HepG2 (cell line): ENCODE data around the gene TRIM7. TPM values are rescaled to one million over a fixed set of nuclear protein-coding genes. Genes with fewer than 3 reads are reported as not detected.

Experiments
- ATAC-seq: fragments of 200-7000 bp; cut with Tn5 transposase; 3 replicates; pipeline ENCODE4 v1.9.1; 2020; ENCODE audit warnings: mild to moderate bottlenecking, moderate library complexity
- BruUV-seq: library from RNA; stranded (reverse); fragments of 400-500 nt; replicated peaks from 2 replicates; lab custom pipeline; 2021; lab: Mats Ljungman, UMichigan
- CTCF ChIA-PET: fragments of 300-600 bp; formaldehyde crosslinking; extraction: SDS; loops from one replicate; lab custom pipeline; 2021; ENCODE audit warnings: low total read pairs, inconsistent platforms, low intra/inter-chr PET ratio; lab: Yijun Ruan, JAX
- POLR2A ChIA-PET: fragments of 350-600 bp; sonication (Branson Sonifier 250); formaldehyde crosslinking; loops from one replicate; lab custom pipeline; 2020; ENCODE audit warnings: antibody characterized with exemption, inconsistent platforms; lab: Yijun Ruan, JAX
- DNase-seq: peaks from one replicate; pipeline ENCODE4 v3.0.0-alpha.2; 2015; ENCODE audit warnings: low spot score
- FAIRE-seq: peaks from 3 replicates; lab custom pipeline; 2011; peaks lifted over from hg19 to GRCh38; lab: Jason Lieb, UNC
- H2AFZ ChIP-seq: one replicate; pipeline ENCODE4 v1.6.1; 2011; ENCODE audit warnings: low read length, inconsistent platforms
- H3K27ac ChIP-seq: fragments of 300-600 bp; 3 replicates; pipeline ENCODE4 v1.8.0; 2011; ENCODE audit warnings: mixed run types, mild to moderate bottlenecking, mixed read lengths, low read length, inconsistent platforms; ENCODE audit not compliant: insufficient read depth; ENCODE audit errors: extremely low read length
- H3K27me3 ChIP-seq, 2 experiments: fragments of 200-600 bp in 1 of 2; 2 replicates in 1 of 2; 3 replicates in 1 of 2; pipeline versions ENCODE4 v1.6.0 to v1.8.0; 2011; ENCODE audit warnings: low read length in 2 of 2, mild to moderate bottlenecking in 2 of 2, moderate library complexity in 2 of 2, inconsistent platforms in 1 of 2; ENCODE audit not compliant: insufficient read depth in 2 of 2, control insufficient read depth in 1 of 2
- H3K36me3 ChIP-seq, 2 experiments: fragments of 200-600 bp in 1 of 2; replicated peaks in 1 of 2; 2 replicates in 1 of 2; 3 replicates in 1 of 2; pipeline versions ENCODE4 v1.5.1 to v1.8.0; 2011; ENCODE audit warnings: low read length in 2 of 2, inconsistent platforms in 1 of 2; ENCODE audit not compliant: insufficient read depth in 2 of 2, control insufficient read depth in 1 of 2
- H3K4me1 ChIP-seq: 2 replicates; pipeline ENCODE4 v1.5.1; 2012; ENCODE audit warnings: low read length, inconsistent platforms; ENCODE audit not compliant: insufficient read depth
- H3K4me2 ChIP-seq: 2 replicates; pipeline ENCODE4 v1.6.0; 2011; ENCODE audit warnings: low read depth, low read length, inconsistent platforms
- H3K4me3 ChIP-seq, 3 experiments: fragments of 200-600 bp in 1 of 3; sonication (generic), shearing (Covaris generic) in 1 of 3; replicated peaks in 1 of 3; 2 replicates each; pipeline ENCODE4 v1.5.1; 2011 to 2016; ENCODE audit warnings: low read length in 3 of 3, inconsistent platforms in 2 of 3, low read depth in 2 of 3, mild to moderate bottlenecking in 2 of 3, control low read depth in 1 of 3, mixed read lengths in 1 of 3; ENCODE audit not compliant: insufficient read depth in 1 of 3
- H3K79me2 ChIP-seq: one replicate; pipeline ENCODE4 v1.6.1; 2011; ENCODE audit warnings: low read length, inconsistent platforms; ENCODE audit not compliant: insufficient read depth
- H3K9ac ChIP-seq: 2 replicates; pipeline ENCODE4 v1.6.0; 2011; ENCODE audit warnings: mild to moderate bottlenecking, low read depth, low read length, inconsistent platforms; ENCODE audit not compliant: insufficient read depth
- H3K9me3 ChIP-seq: 2 replicates; pipeline ENCODE4 v1.5.1; 2012; ENCODE audit warnings: mild to moderate bottlenecking, low read length
- H4K20me1 ChIP-seq: 2 replicates; pipeline ENCODE4 v1.6.0; 2011; ENCODE audit warnings: inconsistent platforms, mild to moderate bottlenecking, low read length, moderate library complexity; ENCODE audit not compliant: insufficient read depth
- ATF7-NPFF ChIP-seq: sonication (generic); formaldehyde crosslinking; IDR thresholded peaks from 2 replicates; pipeline ENCODE4 v1.8.1; 2023; ENCODE audit warnings: mild to moderate bottlenecking, low read depth, missing genetic modification reagents, moderate library complexity
- CBX5 ChIP-seq: sonication (generic); formaldehyde crosslinking; IDR thresholded peaks from 2 replicates; pipeline ENCODE4 v1.4.0; 2020; ENCODE audit warnings: missing genetic modification reagents, borderline replicate concordance
- GATAD1 ChIP-seq: IDR thresholded peaks from 2 replicates; pipeline ENCODE4 v1.6.1; 2016; ENCODE audit warnings: missing genetic modification reagents, missing compliant biosample characterization
- IRX3 ChIP-seq: sonication (generic); formaldehyde crosslinking; IDR thresholded peaks from 2 replicates; pipeline ENCODE4 v1.8.1; 2023; ENCODE audit warnings: mild to moderate bottlenecking, low read depth, missing genetic modification reagents, borderline replicate concordance
- KAT2B ChIP-seq: fragments of 150-350 bp; IDR thresholded peaks from 2 replicates; pipeline ENCODE4 v1.6.1; 2014; ENCODE audit warnings: low read depth, low read length, borderline replicate concordance
- KAT8 ChIP-seq: IDR thresholded peaks from 2 replicates; pipeline ENCODE4 v1.6.1; 2016; ENCODE audit warnings: missing genetic modification reagents, missing compliant biosample characterization
- MAFK ChIP-seq, 2 experiments: IDR thresholded peaks in 1 of 2; conservative IDR thresholded peaks in 1 of 2; 2 replicates each; pipeline ENCODE4 v1.6.1; 2011; ENCODE audit warnings: improper control_type of control experiment in 2 of 2, low read length in 2 of 2
- MATR3 ChIP-seq: sonication (generic); formaldehyde crosslinking; IDR thresholded peaks from 2 replicates; pipeline ENCODE4 v1.4.0; 2020; ENCODE audit warnings: missing genetic modification reagents
- RAD51 ChIP-seq: fragments of 450-650 bp; IDR thresholded peaks from 2 replicates; pipeline ENCODE4 v1.6.1; 2016; ENCODE audit warnings: borderline replicate concordance
- RBM39 ChIP-seq: fragments of 200-400 bp; formaldehyde crosslinking; IDR thresholded peaks from one replicate; pipeline ENCODE4 v1.6.1; 2018; ENCODE audit warnings: antibody characterized with exemption, mild to moderate bottlenecking, low read depth, low read length; ENCODE audit not compliant: poor library complexity, severe bottlenecking
- SIN3B ChIP-seq: fragments of 150-350 bp; IDR thresholded peaks from 2 replicates; pipeline ENCODE4 v1.6.1; 2014; ENCODE audit warnings: low read length
- SSRP1 ChIP-seq: IDR thresholded peaks from 2 replicates; pipeline ENCODE4 v1.6.1; 2016; ENCODE audit warnings: control low read depth
- TBP ChIP-seq: sonication (generic); formaldehyde crosslinking; IDR thresholded peaks from 2 replicates; pipeline ENCODE4 v1.5.0; 2020; ENCODE audit warnings: missing genetic modification reagents
- TOE1 ChIP-seq: sonication (generic); formaldehyde crosslinking; IDR thresholded peaks from 2 replicates; pipeline ENCODE4 v1.4.0; 2020; ENCODE audit warnings: mild to moderate bottlenecking, missing genetic modification reagents
- WIZ ChIP-seq: sonication (generic); formaldehyde crosslinking; IDR thresholded peaks from 2 replicates; pipeline ENCODE4 v1.5.1; 2020; ENCODE audit warnings: mild to moderate bottlenecking, missing genetic modification reagents
- XBP1 ChIP-seq: sonication (generic); formaldehyde crosslinking; IDR thresholded peaks from 2 replicates; pipeline ENCODE4 v1.5.0; 2020; ENCODE audit warnings: missing genetic modification reagents
- YEATS4 ChIP-seq: sonication (generic); formaldehyde crosslinking; IDR thresholded peaks from 2 replicates; pipeline ENCODE4 v1.4.0; 2020; ENCODE audit warnings: missing genetic modification reagents, borderline replicate concordance
- ZNF646 ChIP-seq: sonication (generic); formaldehyde crosslinking; IDR thresholded peaks from 2 replicates; pipeline ENCODE4 v1.9.0; 2021; ENCODE audit warnings: mild to moderate bottlenecking, missing genetic modification reagents
- ZNF841 ChIP-seq: sonication (generic); formaldehyde crosslinking; IDR thresholded peaks from 2 replicates; pipeline ENCODE4 v1.8.1; 2023; ENCODE audit warnings: missing genetic modification reagents, borderline replicate concordance
- WGBS: methylation state at CpG from one replicate; pipeline ENCODE4 v1.1.6; 2017; ENCODE audit warnings: low lambda C conversion rate; 5-methylcytosine and 5-hydroxymethylcytosine counted together
- in situ Hi-C: cut with HindIII; loops from 2 replicates; pipeline ENCODE4 v1.10.0; 2017; ENCODE audit warnings: low pct_unique_long_range_greater_than_20kb; ENCODE audit not compliant: extremely low pct_ligation_motif_present
- intact Hi-C: fragments of 100-400 bp; cut with micrococcal nuclease; formaldehyde crosslinking; loops from one replicate; pipeline ENCODE4 v1.10.0; 2022; ENCODE audit not compliant: unreplicated experiment
- polyA plus RNA-seq, 8 experiments: library from polyadenylated mRNA; depleted of rRNA in 3 of 8; stranded (reverse) in 7 of 8; unstranded in 1 of 8; fragments of >200 nt; fragmentation: Illumina TruSeq in 4 of 8; extraction: Trizol in 4 of 8; gene quantifications; 2 replicates each; pipeline versions ENCODE4 v1.2.1 to v1.2.3, GENCODE V29; 2011 to 2016; ENCODE audit warnings: low read depth in 4 of 8, missing spikeins in 1 of 8, mixed read lengths in 1 of 8; ENCODE audit not compliant: insufficient read depth in 1 of 8
- total RNA-seq, 5 experiments: library from RNA; depleted of rRNA; stranded (reverse); fragments of >200 nt; fragmentation: Illumina TruSeq; extraction: Trizol; gene quantifications; 2 replicates each; pipeline ENCODE4 v1.2.3, GENCODE V29; 2016; ENCODE audit warnings: low read depth in 1 of 5

TRIM7 gene
- total and polyA plus RNA-seq, 2 of the 13 experiments (the other 11 are each of a cell fraction or from before 2014, with no cell fraction given), result 0.13 TPM; not detected in 1

DNA sequence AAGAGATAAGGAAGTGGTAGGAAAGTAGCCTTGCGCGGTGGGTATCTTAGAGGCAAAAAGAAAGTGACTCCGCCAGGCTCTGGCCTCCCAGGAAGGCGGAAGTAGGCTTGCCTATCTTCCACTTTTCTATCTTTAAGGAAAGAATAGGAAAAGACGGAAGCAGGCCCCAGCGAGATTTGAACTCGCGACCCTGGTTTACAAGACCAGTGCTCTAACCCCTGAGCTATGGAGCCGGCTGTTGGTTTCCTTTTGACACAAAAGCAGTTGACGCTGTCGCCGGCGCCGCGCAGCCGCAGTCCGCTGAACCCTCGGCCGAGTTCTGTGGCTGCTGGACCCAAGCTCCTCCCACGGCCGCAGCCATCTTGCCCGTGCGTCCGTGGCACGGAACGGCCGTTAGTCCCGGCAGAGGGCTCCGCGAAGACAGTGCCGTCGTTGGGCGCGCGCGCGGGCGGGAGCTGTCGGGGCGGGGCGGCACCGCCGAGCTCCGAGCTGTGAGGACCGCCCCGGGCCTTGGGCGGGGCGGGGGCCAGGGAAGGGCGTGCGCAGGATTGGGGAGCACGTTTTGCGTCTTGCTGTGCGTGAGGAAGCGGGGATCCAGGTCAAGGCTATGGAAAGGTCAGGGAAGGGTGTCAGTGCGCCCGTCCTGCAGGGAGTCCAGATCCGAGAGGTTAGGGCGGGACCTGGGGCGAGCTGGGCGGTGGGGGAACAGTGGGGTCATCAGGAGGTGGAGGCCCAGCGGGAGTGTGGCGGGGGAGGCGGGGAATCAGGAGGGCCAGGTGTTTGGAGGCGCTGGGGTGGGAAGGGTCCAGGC, 13.3 kb downstream of the TRIM7 start:
- ATAC-seq (peak; percentile 65), FAIRE-seq (peak; percentile 12), DNase-seq (peak; percentile 88)
- no TSS peak for BruUV-seq
- Histone ChIP-seq H3K4me3 (peak overlapping the region; percentile 80 to 93 (median 81)), H3K9ac (peak overlapping the region; percentile 85), H3K36me3 (no peaks in the 10 kb centered on the region), H3K4me2 (peak overlapping the region; percentile 92), H2AFZ (no peak overlapping the region), H3K4me1 (peaks cover 28% of the 10 kb centered on the region), H3K9me3 (no peaks in the 10 kb centered on the region), H3K27me3 (no peaks in the 10 kb centered on the region; a peak in 1 of 5 replicates), H3K27ac (peak overlapping the region; percentile 81), H4K20me1 (no peaks in the 10 kb centered on the region), H3K79me2 (no peaks in the 10 kb centered on the region)
- in situ Hi-C loops (no loop called here), intact Hi-C loops (no loop called here)
- ChIA-PET POLR2A (interaction anchor here (0.6 to 7.2 kb wide), 10 partner anchors 8 to 381 kb away, joined by 3 to 104 read pairs (median 6); partner anchors contain the start of genes RACK1, TRIM41, TRIM52 and TRIM7), CTCF (no interaction called here)
- WGBS, result 1% methylated on average over 25 of the region's 64 CpGs
- TF ChIP-seq TOE1 (CRISPR knock-in tag) (no peak), ZNF646 (CRISPR knock-in tag) (peak; percentile 61; the same call in 1 of the 2 replicates), IRX3 (CRISPR knock-in tag) (peak; percentile 63; the same call in 1 of the 2 replicates), SIN3B (0 out of 2 replicates have a peak, but pooled peaks have one; percentile 21), GATAD1 (CRISPR knock-in tag) (peak; percentile 36), SSRP1 (peak; percentile 79; the same call in 1 of the 2 replicates), RBM39 (peak; percentile 87), MATR3 (CRISPR knock-in tag) (no peak), WIZ (CRISPR knock-in tag) (peak; percentile 59; the same call in 1 of the 2 replicates), ATF7-NPFF (CRISPR knock-in tag) (peak; percentile 75; the same call in 1 of the 2 replicates), TBP (CRISPR knock-in tag) (0 out of 2 replicates have a peak, but pooled peaks have one; percentile 54), KAT2B (no peak), KAT8 (peak; percentile 62), XBP1 (CRISPR knock-in tag) (0 out of 2 replicates have a peak, but pooled peaks have one; percentile 9), RAD51 (no peak), YEATS4 (CRISPR knock-in tag) (peak; percentile 81), CBX5 (no peak), ZNF841 (CRISPR knock-in tag) (no peak), MAFK (conservative IDR thresholded peaks at IDR 0.05 in 1 of 2, IDR thresholded peaks at IDR 0.05 in 1 of 2; ENCODE audit: low read length in 2 of 2) (no peak)
